Testis (tissue), 2 donors: ENCODE measurements around the gene PIGL.

Experiments used
- CTCF ChIP-seq, 3 experiments: fragments of 450-650 bp in 2 of 3; fragments of 200-600 bp in 1 of 3; sonication (generic) in 1 of 3; IDR thresholded peaks; one replicate each; pipeline ENCODE4 v1.5.1; 2016 to 2019; ENCODE audit warnings: antibody characterized with exemption in 3 of 3, mild to moderate bottlenecking in 2 of 3, moderate library complexity in 1 of 3
- POLR2A ChIP-seq: fragments of 450-650 bp; IDR thresholded peaks from one replicate; pipeline ENCODE4 v1.6.1; 2017; ENCODE audit warnings: antibody characterized with exemption, mild to moderate bottlenecking, moderate library complexity

- TF ChIP-seq CTCF (IDR thresholded peaks at IDR 0.05), result no peak
- TF ChIP-seq POLR2A, result no peak
These were observed 70.0 kb downstream of the PIGL start for GRCh38 chr17:16286947-16287562.
